ENCODE results near the gene TNFRSF18.

Gene TNFRSF18

GRCh38 chr1:1170215-1171091 is 35.9 kb downstream of the TNFRSF18 start:
- H2AK5ac ChIP-seq (ENCODE audit: low read length, severe bottlenecking): peak overlapping the region; percentile 87
- no peak overlapping the region for H2AFZ ChIP-seq (ENCODE audit: low read depth, low read length)
- WGBS: 67% methylated on average over 23 of the region's 26 CpGs
- no peak overlapping the region for H2BK120ac ChIP-seq (ENCODE audit: low read depth, low read length)
- H3K18ac ChIP-seq (ENCODE audit: low read depth in 1 of 2, low read length in 2 of 2): no peak overlapping the region
- H3K9me3 ChIP-seq (ENCODE audit: control insufficient read depth, low read length): no peaks in the 10 kb centered on the region
- no peak overlapping the region for H4K91ac ChIP-seq (ENCODE audit: low read length)
- DNase-seq: no peak
- H2BK5ac ChIP-seq (ENCODE audit: low read depth, low read length, poor library complexity, severe bottlenecking): no peak overlapping the region
- H2BK12ac ChIP-seq (ENCODE audit: low read length in 2 of 2): no peak overlapping the region
- peak overlapping the region; percentile 40 for H3K4me2 ChIP-seq (ENCODE audit: low read length, poor library complexity, severe bottlenecking)
- no peak overlapping the region for H3K23ac ChIP-seq (ENCODE audit: low read length in 2 of 2)
- H3K4ac ChIP-seq (ENCODE audit: low read depth in 1 of 2, low read length in 2 of 2): no peak overlapping the region
- peaks cover 12% of the 10 kb centered on the region for H3K79me1 ChIP-seq (replicated peaks; ENCODE audit: low read length, poor library complexity, severe bottlenecking)
- H2BK15ac ChIP-seq (ENCODE audit: low read depth, poor library complexity, severe bottlenecking): no peak overlapping the region
- peaks cover 74% of the 10 kb centered on the region for H3K4me1 ChIP-seq (ENCODE audit: control insufficient read depth, insufficient read depth, low read depth, low read length)
- H3K27ac ChIP-seq (ENCODE audit: low read length, poor library complexity, severe bottlenecking): peak overlapping the region; percentile 55
- peak overlapping the region in 1 of 2 experiments; percentile 27 for H3K4me3 ChIP-seq (ENCODE audit: insufficient read depth in 1 of 2, low read depth in 1 of 2, low read length in 2 of 2)
- peaks cover 0 to 34% of the 10 kb centered on the region in 2 experiments for H3K36me3 ChIP-seq (ENCODE audit: control insufficient read depth in 1 of 2, insufficient read depth in 2 of 2, low read depth in 1 of 2, low read length in 2 of 2)
- H4K8ac ChIP-seq (ENCODE audit: low read length): no peak overlapping the region
- peaks cover 18 to 82% of the 10 kb centered on the region in 2 experiments for H3K27me3 ChIP-seq (ENCODE audit: control insufficient read depth in 1 of 2, insufficient read depth in 1 of 2, low read length in 2 of 2)
- no peak overlapping the region for H3K14ac ChIP-seq (ENCODE audit: low read length in 2 of 2)
- no peak overlapping the region for H3K9ac ChIP-seq (ENCODE audit: low read length)

- Histone ChIP-seq H2BK120ac (ENCODE audit: low read depth, low read length) (no peak overlapping the region), H4K8ac (ENCODE audit: low read length) (no peak overlapping the region), H3K9ac (ENCODE audit: low read length) (no peak overlapping the region), H3K18ac (ENCODE audit: low read depth in 1 of 2, low read length in 2 of 2) (no peak overlapping the region), H3K79me1 (replicated peaks; ENCODE audit: low read length, poor library complexity, severe bottlenecking) (peaks cover 12% of the 10 kb centered on the region), H3K14ac (ENCODE audit: low read length in 2 of 2) (no peak overlapping the region), H2BK12ac (ENCODE audit: low read length in 2 of 2) (no peak overlapping the region), H3K27ac (ENCODE audit: low read length, poor library complexity, severe bottlenecking) (peak overlapping the region; percentile 55), H3K23ac (ENCODE audit: low read length in 2 of 2) (no peak overlapping the region), H4K91ac (ENCODE audit: low read length) (no peak overlapping the region), H2AK5ac (ENCODE audit: low read length, severe bottlenecking) (peak overlapping the region; percentile 86), H3K4me2 (ENCODE audit: low read length, poor library complexity, severe bottlenecking) (no peak overlapping the region), H3K4ac (ENCODE audit: low read depth in 1 of 2, low read length in 2 of 2) (no peak overlapping the region), H2BK5ac (ENCODE audit: low read depth, low read length, poor library complexity, severe bottlenecking) (no peak overlapping the region), H2BK15ac (ENCODE audit: low read depth, poor library complexity, severe bottlenecking) (no peak overlapping the region), H2AFZ (ENCODE audit: low read depth, low read length) (no peak overlapping the region), H3K4me1 (ENCODE audit: control insufficient read depth, insufficient read depth, low read depth, low read length) (peaks cover 80% of the 10 kb centered on the region), H3K9me3 (ENCODE audit: control insufficient read depth, low read length) (no peaks in the 10 kb centered on the region), H3K27me3 (ENCODE audit: control insufficient read depth in 1 of 2, insufficient read depth in 1 of 2, low read length in 2 of 2) (peaks cover 15 to 87% of the 10 kb centered on the region in 2 experiments), H3K36me3 (ENCODE audit: control insufficient read depth in 1 of 2, insufficient read depth in 2 of 2, low read depth in 1 of 2, low read length in 2 of 2) (peaks cover 0 to 32% of the 10 kb centered on the region in 2 experiments), H3K4me3 (ENCODE audit: insufficient read depth in 1 of 2, low read depth in 1 of 2, low read length in 2 of 2) (peak overlapping the region in 1 of 2 experiments; percentile 27)
- WGBS: 84% methylated on average over 32 of the region's 32 CpGs
- DNase-seq: no peak
Observed at GRCh38 chr1:1169429-1170214, 36.8 kb downstream of the TNFRSF18 start.

GRCh38 chr1:1168451-1169411 is 37.7 kb downstream of the TNFRSF18 start:
- Histone ChIP-seq H3K79me1 (replicated peaks; ENCODE audit: low read length, poor library complexity, severe bottlenecking) (peaks cover 12% of the 10 kb centered on the region), H2AK5ac (ENCODE audit: low read length, severe bottlenecking) (peak overlapping the region; percentile 60), H3K4ac (ENCODE audit: low read depth in 1 of 2, low read length in 2 of 2) (no peak overlapping the region), H2AFZ (ENCODE audit: low read depth, low read length) (no peak overlapping the region), H4K91ac (ENCODE audit: low read length) (no peak overlapping the region), H3K4me1 (ENCODE audit: control insufficient read depth, insufficient read depth, low read depth, low read length) (peaks cover 85% of the 10 kb centered on the region), H2BK5ac (ENCODE audit: low read depth, low read length, poor library complexity, severe bottlenecking) (peak overlapping the region; percentile 53), H3K36me3 (ENCODE audit: control insufficient read depth in 1 of 2, insufficient read depth in 2 of 2, low read depth in 1 of 2, low read length in 2 of 2) (peaks cover 0 to 32% of the 10 kb centered on the region in 2 experiments), H3K18ac (ENCODE audit: low read depth in 1 of 2, low read length in 2 of 2) (no peak overlapping the region), H3K4me3 (ENCODE audit: insufficient read depth in 1 of 2, low read depth in 1 of 2, low read length in 2 of 2) (no peak overlapping the region), H3K27me3 (ENCODE audit: control insufficient read depth in 1 of 2, insufficient read depth in 1 of 2, low read length in 2 of 2) (peaks cover 8 to 87% of the 10 kb centered on the region in 2 experiments), H3K9me3 (ENCODE audit: control insufficient read depth, low read length) (no peaks in the 10 kb centered on the region), H2BK12ac (ENCODE audit: low read length in 2 of 2) (no peak overlapping the region), H3K9ac (ENCODE audit: low read length) (no peak overlapping the region), H3K27ac (ENCODE audit: low read length, poor library complexity, severe bottlenecking) (peak overlapping the region; percentile 13), H2BK120ac (ENCODE audit: low read depth, low read length) (no peak overlapping the region), H2BK15ac (ENCODE audit: low read depth, poor library complexity, severe bottlenecking) (no peak overlapping the region), H4K8ac (ENCODE audit: low read length) (no peak overlapping the region), H3K4me2 (ENCODE audit: low read length, poor library complexity, severe bottlenecking) (no peak overlapping the region), H3K14ac (ENCODE audit: low read length in 2 of 2) (no peak overlapping the region), H3K23ac (ENCODE audit: low read length in 2 of 2) (no peak overlapping the region)
- no peak for DNase-seq
- WGBS: 88% methylated on average over 36 of the region's 37 CpGs
